ENCODE measurements around the gene TMEM266.

Gene TMEM266

DNA sequence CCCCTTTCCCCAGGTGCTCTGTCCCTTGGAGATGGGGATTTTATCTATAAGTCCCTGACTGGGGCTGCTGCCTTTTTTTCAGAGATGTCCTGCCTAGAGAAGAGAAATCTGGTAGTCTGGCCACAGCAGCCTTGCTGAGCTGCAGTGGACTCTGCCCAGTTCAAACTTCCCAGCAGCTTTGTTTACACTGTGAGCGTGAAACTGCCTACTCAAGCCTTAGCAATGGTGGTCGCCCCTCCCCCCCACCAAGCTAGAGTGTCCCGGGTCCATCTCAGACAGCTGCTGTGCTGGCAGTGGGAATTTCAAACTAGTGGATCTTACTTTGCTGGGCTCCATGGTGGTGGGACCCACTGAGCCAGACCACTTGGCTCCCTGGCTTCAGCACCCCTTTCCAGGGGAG is 38.9 kb downstream of the TMEM266 start:
- H3K27ac Mint-ChIP-seq = no peak overlapping the region
- DNase-seq (ENCODE audit: low spot score) = no peak
- H3K9me3 Mint-ChIP-seq = no peaks in the 10 kb centered on the region
- peaks cover 40% of the 10 kb centered on the region for H3K27me3 Mint-ChIP-seq (ENCODE audit: low read depth)
- no peaks in the 10 kb centered on the region for H3K4me1 Mint-ChIP-seq (ENCODE audit: low read depth)
- H3K36me3 Mint-ChIP-seq (ENCODE audit: low read depth) = no peaks in the 10 kb centered on the region
- H3K4me3 Mint-ChIP-seq = no peak overlapping the region

DNA sequence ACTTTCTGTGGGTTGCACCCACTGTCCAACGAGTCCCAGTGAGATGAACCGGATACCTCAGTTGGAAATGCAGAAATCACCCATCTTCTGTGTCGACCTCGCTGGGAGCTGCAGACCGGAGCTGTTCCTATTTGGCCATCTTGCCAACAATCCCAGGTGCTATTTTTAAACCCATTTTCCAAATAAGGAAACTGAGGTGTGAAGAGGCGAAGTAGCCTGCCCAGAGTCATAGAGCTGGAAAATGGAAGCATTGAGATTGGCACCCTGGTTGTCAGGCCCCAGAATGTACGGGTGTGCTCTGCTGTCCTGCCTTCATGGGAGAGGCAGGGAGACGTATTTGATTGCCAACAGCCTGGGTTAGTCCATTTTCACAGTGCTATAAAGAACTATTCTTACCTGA is 39.6 kb downstream of the TMEM266 start:
- no peak overlapping the region for H3K27ac Mint-ChIP-seq
- peaks cover 36% of the 10 kb centered on the region for H3K27me3 Mint-ChIP-seq (ENCODE audit: low read depth)
- no peaks in the 10 kb centered on the region for H3K36me3 Mint-ChIP-seq (ENCODE audit: low read depth)
- no peak overlapping the region for H3K4me3 Mint-ChIP-seq
- DNase-seq (ENCODE audit: low spot score) = no peak
- H3K4me1 Mint-ChIP-seq (ENCODE audit: low read depth) = no peaks in the 10 kb centered on the region
- H3K9me3 Mint-ChIP-seq = no peaks in the 10 kb centered on the region

DNA sequence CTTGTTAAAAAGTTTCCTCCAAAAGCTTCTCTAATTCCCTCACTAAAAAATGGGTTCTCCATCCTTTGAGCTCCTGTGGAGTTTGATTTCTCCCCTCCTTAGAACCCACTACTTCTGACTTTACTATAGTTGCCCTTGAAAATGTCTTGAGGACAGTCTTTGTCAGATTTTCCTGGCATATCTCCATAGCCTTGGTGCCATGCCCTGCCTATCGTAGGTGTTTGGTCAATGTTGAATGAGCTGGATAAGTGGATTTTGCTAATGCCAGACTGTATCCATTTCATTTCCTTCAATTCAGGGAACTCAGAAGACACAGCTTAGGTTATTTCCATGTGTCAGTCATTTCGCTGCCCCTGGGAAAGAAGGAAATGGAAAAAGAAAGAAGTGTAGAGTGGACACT is 40.6 kb downstream of the TMEM266 start:
- Mint-ChIP-seq H3K9me3 (no peaks in the 10 kb centered on the region), H3K4me3 (no peak overlapping the region), H3K27me3 (ENCODE audit: low read depth) (peaks cover 33% of the 10 kb centered on the region), H3K27ac (no peak overlapping the region), H3K36me3 (ENCODE audit: low read depth) (no peaks in the 10 kb centered on the region), H3K4me1 (ENCODE audit: low read depth) (no peaks in the 10 kb centered on the region)
- DNase-seq (ENCODE audit: low spot score) = no peak

DNA sequence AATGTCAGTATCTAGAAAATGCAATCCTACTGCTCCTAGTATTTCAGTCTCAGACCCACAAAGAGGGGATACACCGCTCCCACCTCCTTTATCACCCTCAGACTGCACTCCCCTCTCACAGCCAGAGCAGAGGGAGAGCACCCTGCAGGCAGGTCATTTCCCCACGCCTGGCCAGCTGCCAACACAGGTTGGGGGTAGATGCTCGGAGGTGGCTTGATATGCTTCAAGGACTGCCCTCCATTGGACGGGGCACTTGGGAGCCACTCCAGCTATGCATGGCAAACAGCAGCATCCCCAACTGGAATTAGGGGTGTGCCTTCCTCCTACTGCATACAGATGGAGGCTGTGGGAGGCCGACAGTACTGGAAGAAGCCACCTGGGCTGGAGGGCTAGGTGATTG is 41.9 kb downstream of the TMEM266 start:
- DNase-seq (ENCODE audit: low spot score) = no peak
- H3K4me3 Mint-ChIP-seq = no peak overlapping the region
- no peak overlapping the region for H3K27ac Mint-ChIP-seq
- H3K36me3 Mint-ChIP-seq (ENCODE audit: low read depth) = no peaks in the 10 kb centered on the region
- peaks cover 22% of the 10 kb centered on the region for H3K27me3 Mint-ChIP-seq (ENCODE audit: low read depth)
- no peaks in the 10 kb centered on the region for H3K4me1 Mint-ChIP-seq (ENCODE audit: low read depth)
- no peaks in the 10 kb centered on the region for H3K9me3 Mint-ChIP-seq

- Mint-ChIP-seq H3K27ac (no peak overlapping the region), H3K27me3 (ENCODE audit: low read depth) (peaks cover 7% of the 10 kb centered on the region), H3K4me3 (no peak overlapping the region), H3K4me1 (ENCODE audit: low read depth) (no peaks in the 10 kb centered on the region), H3K9me3 (no peaks in the 10 kb centered on the region), H3K36me3 (ENCODE audit: low read depth) (no peaks in the 10 kb centered on the region)
- no peak for DNase-seq (ENCODE audit: low spot score)
Observed at GRCh38 chr15:76105391-76105790, 45.6 kb downstream of the TMEM266 start.

DNA sequence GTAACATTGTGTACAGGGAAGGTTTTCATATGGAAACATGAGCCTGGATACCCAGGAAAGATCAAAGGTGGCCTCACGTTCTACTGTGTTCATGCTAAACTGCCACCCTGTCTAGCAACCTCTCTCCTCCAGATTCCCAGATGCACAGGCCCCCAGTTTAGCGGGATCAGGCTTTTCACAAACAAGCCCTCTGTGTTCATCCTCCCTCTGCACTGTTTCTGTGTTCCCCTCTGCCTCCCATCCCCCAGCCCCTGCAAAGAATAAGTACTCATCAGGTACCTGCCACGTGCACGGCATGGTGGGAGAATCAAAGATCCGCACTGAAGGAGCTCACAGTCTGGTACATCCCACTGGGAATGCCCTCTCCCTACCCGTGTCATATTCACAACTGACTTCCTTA is 46.1 kb downstream of the TMEM266 start:
- Mint-ChIP-seq H3K4me3 (no peak overlapping the region), H3K9me3 (no peaks in the 10 kb centered on the region), H3K27ac (no peak overlapping the region), H3K4me1 (ENCODE audit: low read depth) (no peaks in the 10 kb centered on the region), H3K36me3 (ENCODE audit: low read depth) (no peaks in the 10 kb centered on the region), H3K27me3 (ENCODE audit: low read depth) (peaks cover 4% of the 10 kb centered on the region)
- DNase-seq (ENCODE audit: low spot score) = no peak

DNA sequence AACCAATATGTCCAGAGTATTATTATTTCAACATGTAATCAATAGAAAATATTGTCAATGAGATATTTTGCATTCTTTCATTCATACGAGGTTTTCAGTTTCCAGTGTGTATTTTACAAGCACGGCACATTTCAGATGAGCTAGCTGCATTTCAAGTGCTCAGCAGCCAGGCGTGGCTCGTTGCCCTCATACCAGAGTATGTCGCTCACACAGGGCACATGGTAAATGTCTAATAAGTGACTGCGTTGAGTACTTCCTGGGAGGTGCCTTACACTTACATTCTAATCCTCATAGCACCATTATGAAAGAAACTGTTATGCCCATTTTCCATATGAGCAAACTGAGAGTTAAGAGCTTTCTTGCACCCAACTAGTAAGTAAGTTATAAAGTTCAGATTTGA is 47.4 kb downstream of the TMEM266 start:
- Mint-ChIP-seq H3K4me3 (no peak overlapping the region), H3K27me3 (ENCODE audit: low read depth) (no peaks in the 10 kb centered on the region), H3K36me3 (ENCODE audit: low read depth) (no peaks in the 10 kb centered on the region), H3K4me1 (ENCODE audit: low read depth) (no peaks in the 10 kb centered on the region), H3K9me3 (no peaks in the 10 kb centered on the region), H3K27ac (no peak overlapping the region)
- no peak for DNase-seq (ENCODE audit: low spot score)

DNA sequence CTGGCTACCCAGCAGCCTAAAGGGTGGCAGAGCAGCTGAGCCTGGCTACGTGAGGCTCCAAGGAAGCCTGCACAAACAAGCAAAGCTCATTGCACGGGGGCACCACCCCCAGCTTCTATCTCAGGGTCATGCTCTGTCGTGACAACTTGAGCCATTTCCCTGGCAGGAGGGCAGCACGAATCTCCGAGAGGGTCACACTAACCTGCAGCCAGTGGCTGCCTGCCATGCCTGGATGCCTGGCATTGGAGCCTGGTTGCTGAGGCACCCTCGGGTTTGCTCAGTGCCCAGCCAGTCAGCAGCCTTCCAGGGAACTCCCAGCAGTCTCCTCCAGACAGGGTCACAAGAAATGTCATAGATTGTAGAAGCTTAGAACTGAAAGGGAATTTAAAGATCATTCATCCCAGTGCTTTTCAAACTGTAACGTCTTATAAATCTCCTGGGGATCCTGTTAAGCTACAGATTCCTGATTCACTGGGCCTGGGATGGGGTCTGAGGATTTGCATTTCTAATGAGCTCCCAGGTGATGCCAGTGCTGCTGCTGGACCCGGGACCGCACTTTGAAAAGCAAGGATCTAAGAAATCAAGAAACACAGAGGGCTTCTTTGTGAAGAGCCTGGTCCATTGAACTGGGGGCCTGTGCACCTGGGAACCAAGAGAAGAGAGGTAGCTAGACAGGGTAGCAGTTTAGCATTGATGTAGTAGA is 48.4 kb downstream of the TMEM266 start:
- Mint-ChIP-seq H3K36me3 (ENCODE audit: low read depth) (no peaks in the 10 kb centered on the region), H3K9me3 (no peaks in the 10 kb centered on the region)

GRCh38 chr15:76109046-76109445 is 49.3 kb downstream of the TMEM266 start:
- Mint-ChIP-seq H3K36me3 (ENCODE audit: low read depth) (no peaks in the 10 kb centered on the region), H3K27ac (no peak overlapping the region), H3K9me3 (no peaks in the 10 kb centered on the region), H3K27me3 (ENCODE audit: low read depth) (no peaks in the 10 kb centered on the region), H3K4me3 (no peak overlapping the region), H3K4me1 (ENCODE audit: low read depth) (no peaks in the 10 kb centered on the region)
- DNase-seq (ENCODE audit: low spot score) = no peak

More for the DNA sequence above, 48.4 kb downstream of the TMEM266 start:
- Mint-ChIP-seq H3K27me3 (ENCODE audit: low read depth) (no peaks in the 10 kb centered on the region), H3K27ac (no peak overlapping the region), H3K4me3 (no peak overlapping the region), H3K4me1 (ENCODE audit: low read depth) (no peaks in the 10 kb centered on the region)
- DNase-seq (ENCODE audit: low spot score) = no peak

DNA sequence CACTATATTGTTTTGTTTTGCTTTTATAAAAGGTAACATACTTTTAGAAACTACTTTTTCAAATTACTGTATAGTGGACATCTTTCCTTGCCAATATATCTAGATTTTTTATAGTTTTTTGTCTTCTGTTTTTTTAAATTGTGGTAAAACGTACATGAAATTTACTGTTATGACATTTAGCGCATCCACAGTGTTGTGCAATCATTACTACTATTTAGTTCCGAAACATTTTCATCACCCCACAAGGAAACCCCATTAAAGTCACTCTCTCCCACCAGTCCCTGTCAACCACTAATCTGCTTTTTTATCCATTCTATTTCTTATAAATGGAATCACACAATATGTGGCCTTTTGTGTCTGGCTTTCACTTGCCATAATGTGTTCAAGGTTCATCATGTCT is 54.8 kb downstream of the TMEM266 start:
- H3K27me3 Mint-ChIP-seq (ENCODE audit: low read depth) = no peaks in the 10 kb centered on the region
- H3K9me3 Mint-ChIP-seq = no peaks in the 10 kb centered on the region
- H3K27ac Mint-ChIP-seq = no peak overlapping the region
- H3K4me3 Mint-ChIP-seq = no peak overlapping the region
- no peak for DNase-seq (ENCODE audit: low spot score)
- no peaks in the 10 kb centered on the region for H3K4me1 Mint-ChIP-seq (ENCODE audit: low read depth)
- H3K36me3 Mint-ChIP-seq (ENCODE audit: low read depth) = no peaks in the 10 kb centered on the region

GRCh38 chr15:76116138-76116885 is 56.5 kb downstream of the TMEM266 start:
- no peaks in the 10 kb centered on the region for H3K9me3 Mint-ChIP-seq
- no peaks in the 10 kb centered on the region for H3K36me3 Mint-ChIP-seq (ENCODE audit: low read depth)
- no peak for DNase-seq (ENCODE audit: low spot score)
- H3K4me1 Mint-ChIP-seq (ENCODE audit: low read depth) = no peaks in the 10 kb centered on the region
- no peak overlapping the region for H3K27ac Mint-ChIP-seq
- H3K4me3 Mint-ChIP-seq = no peak overlapping the region
- H3K27me3 Mint-ChIP-seq (ENCODE audit: low read depth) = peaks cover 2% of the 10 kb centered on the region

DNA sequence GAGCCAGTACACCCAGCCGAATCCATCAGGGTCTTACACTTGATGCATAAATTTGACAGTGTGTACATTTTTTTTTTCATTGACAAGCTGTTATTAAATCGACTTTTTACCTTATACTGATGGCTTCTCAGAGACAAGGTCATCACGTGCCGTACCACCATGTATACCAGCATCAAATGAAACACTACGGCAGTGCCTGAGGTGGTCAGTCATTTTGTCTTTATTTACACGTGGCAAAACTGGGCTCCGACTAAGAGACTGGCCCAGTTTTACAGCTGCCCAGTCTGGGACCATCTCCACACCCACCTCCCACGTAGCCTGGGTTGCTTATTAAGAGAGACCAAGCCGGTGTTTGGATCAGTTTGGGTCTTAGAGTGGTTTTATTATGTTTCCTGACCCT is 57.4 kb downstream of the TMEM266 start:
- Mint-ChIP-seq H3K27me3 (ENCODE audit: low read depth) (peaks cover 7% of the 10 kb centered on the region), H3K36me3 (ENCODE audit: low read depth) (no peaks in the 10 kb centered on the region), H3K4me1 (ENCODE audit: low read depth) (no peaks in the 10 kb centered on the region), H3K4me3 (no peak overlapping the region), H3K9me3 (no peaks in the 10 kb centered on the region), H3K27ac (no peak overlapping the region)
- DNase-seq (ENCODE audit: low spot score) = no peak

GRCh38 chr15:76118767-76119166 is 59.0 kb downstream of the TMEM266 start:
- Mint-ChIP-seq H3K36me3 (ENCODE audit: low read depth) (no peaks in the 10 kb centered on the region), H3K4me1 (ENCODE audit: low read depth) (no peaks in the 10 kb centered on the region), H3K9me3 (no peaks in the 10 kb centered on the region), H3K27ac (no peak overlapping the region), H3K27me3 (ENCODE audit: low read depth) (peaks cover 15% of the 10 kb centered on the region), H3K4me3 (no peak overlapping the region)
- DNase-seq (ENCODE audit: low spot score) = no peak

DNA sequence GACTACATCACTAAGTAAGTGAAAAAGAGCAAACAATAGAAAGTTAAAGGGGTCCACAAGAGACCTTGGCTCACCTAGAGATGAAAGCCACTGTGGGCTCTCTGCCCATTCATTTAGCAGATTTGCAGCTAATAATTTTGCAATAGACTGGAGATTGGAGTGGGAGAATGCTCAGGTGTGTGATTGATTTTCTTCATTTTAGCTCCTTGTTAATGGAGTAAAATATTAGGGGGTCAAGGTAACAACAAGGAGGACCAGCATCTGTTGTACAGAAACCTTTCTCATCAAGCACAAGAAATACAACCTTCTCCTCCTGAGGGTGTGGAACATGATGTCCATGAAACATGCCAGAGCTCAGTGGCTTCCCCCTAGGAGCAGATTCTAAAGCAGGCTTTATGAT is 63.2 kb downstream of the TMEM266 start:
- Mint-ChIP-seq H3K4me3 (no peak overlapping the region), H3K36me3 (ENCODE audit: low read depth) (no peaks in the 10 kb centered on the region), H3K4me1 (ENCODE audit: low read depth) (no peaks in the 10 kb centered on the region), H3K9me3 (no peaks in the 10 kb centered on the region), H3K27me3 (ENCODE audit: low read depth) (peaks cover 15% of the 10 kb centered on the region), H3K27ac (no peak overlapping the region)
- no peak for DNase-seq (ENCODE audit: low spot score)

DNA sequence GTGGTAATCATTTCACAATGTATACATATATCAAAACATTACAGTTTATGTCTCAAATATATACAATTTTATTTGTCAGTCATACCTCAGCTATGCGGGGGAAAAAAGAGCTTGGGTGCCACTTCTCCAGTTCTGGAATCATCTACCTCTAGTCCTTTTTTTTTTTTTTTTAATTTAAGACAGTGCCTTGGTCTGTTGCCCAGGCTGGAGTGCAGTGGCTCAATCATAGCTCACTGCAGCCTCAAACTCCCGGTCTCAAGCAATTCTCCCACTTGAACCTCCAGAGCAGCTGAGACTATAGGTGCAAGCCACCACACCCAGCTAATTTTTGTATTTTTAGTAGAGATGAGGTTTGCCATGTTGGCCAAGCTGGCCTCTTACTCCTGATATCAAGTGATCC is 67.4 kb downstream of the TMEM266 start:
- no peaks in the 10 kb centered on the region for H3K4me1 Mint-ChIP-seq (ENCODE audit: low read depth)
- H3K9me3 Mint-ChIP-seq = no peaks in the 10 kb centered on the region
- no peak overlapping the region for H3K4me3 Mint-ChIP-seq
- no peak overlapping the region for H3K27ac Mint-ChIP-seq
- peaks cover 11% of the 10 kb centered on the region for H3K27me3 Mint-ChIP-seq (ENCODE audit: low read depth)
- no peak for DNase-seq (ENCODE audit: low spot score)
- no peaks in the 10 kb centered on the region for H3K36me3 Mint-ChIP-seq (ENCODE audit: low read depth)

Measured in T-helper 2 cell treated with Interferon-gamma antibody and Interleukin-4, amounts not matched to agents 5 μg/mL and 100 μg/mL, for 36 hours (primary cell).